ENCODE measurements around the gene RSPH1.
"Not testable (repeated sequence)": the region's sequence is repeated elsewhere in the genome, so short reads cannot be mapped to it uniquely, and the experiment has no call there.

Gene RSPH1

GRCh38 chr21:42489006-42489563 lies 6.9 kb downstream of the RSPH1 start:
- no peak for DNase-seq

GRCh38 chr21:42486531-42486930 lies 9.5 kb downstream of the RSPH1 start:
- DNase-seq = no peak

DNA sequence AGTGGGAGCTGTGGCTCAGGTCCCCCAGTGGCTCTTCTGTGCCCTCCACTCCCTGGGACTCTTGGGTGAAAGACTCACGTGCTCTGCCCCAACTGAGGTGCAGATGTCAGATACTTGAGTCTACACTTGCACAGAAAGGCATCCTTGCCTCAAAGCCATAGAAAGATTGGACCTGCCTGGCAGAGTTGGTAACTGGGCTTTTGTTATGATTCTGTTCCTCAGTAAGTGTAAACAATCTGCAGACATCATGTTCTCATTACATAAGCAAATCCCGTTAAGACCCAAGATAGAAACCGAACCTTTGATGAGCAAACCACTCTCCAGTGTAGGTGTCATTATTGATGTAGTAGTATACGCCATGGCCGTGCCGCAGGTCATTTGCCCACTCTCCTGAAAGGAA lies 10.0 kb downstream of the RSPH1 start:
- no peak for DNase-seq

DNA sequence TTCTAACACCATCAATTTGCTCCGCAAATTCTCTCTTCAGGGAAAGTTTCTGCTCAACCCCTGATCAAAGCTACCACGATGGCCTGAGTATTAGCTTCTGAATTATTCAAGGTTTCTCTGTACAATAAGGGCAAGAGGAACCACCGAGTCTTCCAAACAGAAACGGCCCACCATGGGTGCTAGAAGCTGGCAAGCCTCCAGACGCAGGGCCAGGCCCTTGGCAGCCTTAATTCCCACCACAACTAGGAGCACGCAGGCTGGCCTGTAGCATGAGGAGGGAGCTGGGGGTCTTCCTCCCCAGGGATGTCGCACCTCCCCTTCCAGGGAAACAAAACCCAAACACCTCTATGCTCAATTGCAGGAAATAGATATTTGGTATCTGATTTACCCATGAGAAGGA lies 11.1 kb downstream of the RSPH1 start:
- no peak for DNase-seq

DNA sequence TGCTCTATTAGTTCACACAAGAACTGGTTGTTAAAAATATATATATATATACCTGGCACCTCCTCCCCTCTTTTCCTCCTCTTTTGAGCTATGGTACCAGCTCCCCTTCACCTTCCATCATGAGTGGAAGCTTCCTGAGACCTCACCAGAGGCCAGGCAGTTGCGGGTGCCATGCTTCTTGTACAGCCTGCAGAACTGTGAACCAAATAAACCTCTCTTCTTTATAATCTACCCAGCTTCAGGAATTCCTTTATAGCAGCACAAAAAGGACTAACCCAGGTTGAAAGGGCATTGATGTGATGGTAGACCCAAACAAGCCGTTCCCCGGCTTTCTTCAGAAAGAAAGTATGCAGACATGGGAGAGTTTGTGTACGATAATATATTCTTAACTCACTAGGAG lies 14.9 kb downstream of the RSPH1 start:
- no peak for DNase-seq

GRCh38 chr21:42480736-42481135 lies 15.3 kb downstream of the RSPH1 start:
- no peak for DNase-seq

DNA sequence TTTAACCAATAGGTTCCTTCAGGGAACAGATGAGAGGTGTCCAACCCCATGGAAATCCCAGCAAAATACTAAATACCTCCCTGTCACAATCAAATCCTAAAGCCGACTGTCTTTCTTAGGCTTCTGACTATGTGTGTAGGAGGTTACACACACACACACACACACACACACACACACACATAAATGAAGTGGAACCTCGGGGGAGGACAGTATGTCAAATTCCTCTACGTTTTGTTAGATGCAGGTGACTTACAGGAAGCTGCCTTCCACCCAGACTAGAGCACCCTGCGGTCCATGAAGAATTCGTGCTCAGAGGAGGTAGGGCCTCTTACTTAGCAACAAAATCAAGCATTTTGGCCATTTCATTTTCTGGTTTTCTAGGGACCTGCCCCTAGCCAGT lies 16.4 kb downstream of the RSPH1 start:
- DNase-seq = peak in 1 of 51 donors; percentile 11

GRCh38 chr21:42478504-42478903 lies 17.5 kb downstream of the RSPH1 start:
- DNase-seq = no peak

- no peak for DNase-seq
These were observed 19.4 kb downstream of the RSPH1 start for GRCh38 chr21:42476388-42477331.

DNA sequence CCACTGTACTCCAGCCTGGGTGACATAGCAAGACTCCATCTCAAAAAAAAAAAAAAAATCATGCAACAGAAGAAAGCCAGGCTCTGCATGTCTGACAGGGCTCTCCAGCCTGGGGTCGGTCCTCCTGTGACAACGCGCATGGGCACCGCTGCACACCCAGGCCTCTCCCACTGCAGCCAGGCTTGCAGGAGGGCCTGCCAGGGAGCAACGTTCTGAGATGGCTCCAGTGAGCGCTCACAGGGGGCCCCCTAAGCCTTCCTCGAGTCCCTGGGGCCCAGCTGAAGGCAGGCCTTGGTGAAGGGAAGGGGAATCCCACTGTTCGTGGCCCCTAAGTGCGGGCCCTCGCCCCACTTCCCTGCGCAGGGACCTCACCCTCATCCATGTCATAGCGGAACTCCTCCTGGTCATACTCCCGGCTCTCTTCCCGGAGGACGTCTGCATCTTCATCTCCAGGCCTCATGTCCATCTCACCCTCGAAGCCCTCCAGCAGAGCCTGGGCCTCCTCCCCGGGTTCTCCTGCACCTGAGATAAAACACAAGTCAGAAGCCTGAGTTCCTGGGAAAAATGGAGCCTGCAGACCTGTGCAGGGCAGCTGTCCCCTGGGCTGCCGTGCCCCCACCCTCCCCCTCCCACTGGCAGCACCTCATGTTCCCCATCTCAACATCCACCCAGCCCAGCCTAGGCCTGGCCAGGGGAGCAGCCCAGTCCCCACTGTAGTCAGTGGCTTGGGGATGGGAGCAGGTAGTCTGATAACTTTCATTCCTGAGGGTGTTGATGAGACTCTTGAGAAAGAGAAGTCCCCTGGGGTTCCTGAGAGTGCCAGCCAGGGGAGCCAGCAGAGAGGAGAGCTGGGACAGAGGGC lies 20.3 kb downstream of the RSPH1 start:
- no peak for DNase-seq

DNA sequence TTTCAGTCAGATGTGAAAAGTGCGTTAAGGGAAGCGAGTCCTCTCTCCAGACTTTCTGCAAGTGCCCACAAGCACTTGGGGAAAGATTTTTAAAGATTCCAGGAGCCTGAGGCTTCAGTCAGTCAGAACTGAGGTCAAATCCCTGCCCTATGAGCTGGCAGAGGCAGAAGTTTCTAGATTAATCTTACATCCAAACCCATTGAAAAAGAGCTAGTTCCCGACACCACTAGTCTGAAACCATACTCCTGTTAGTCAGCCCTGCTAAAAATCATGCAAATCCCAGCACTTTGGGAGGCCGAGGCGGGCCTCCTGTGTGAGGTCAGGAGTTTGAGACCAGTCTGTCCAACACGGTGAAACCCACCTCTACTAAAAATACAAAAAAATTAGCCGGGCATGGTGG lies 21.0 kb downstream of the RSPH1 start:
- DNase-seq = no peak

- DNase-seq = peak in 1 of 51 donors; percentile 31
These were observed 21.8 kb downstream of the RSPH1 start for GRCh38 chr21:42474043-42474831.

- no peak for DNase-seq
These were observed 22.5 kb downstream of the RSPH1 start for GRCh38 chr21:42473498-42474042.

DNA sequence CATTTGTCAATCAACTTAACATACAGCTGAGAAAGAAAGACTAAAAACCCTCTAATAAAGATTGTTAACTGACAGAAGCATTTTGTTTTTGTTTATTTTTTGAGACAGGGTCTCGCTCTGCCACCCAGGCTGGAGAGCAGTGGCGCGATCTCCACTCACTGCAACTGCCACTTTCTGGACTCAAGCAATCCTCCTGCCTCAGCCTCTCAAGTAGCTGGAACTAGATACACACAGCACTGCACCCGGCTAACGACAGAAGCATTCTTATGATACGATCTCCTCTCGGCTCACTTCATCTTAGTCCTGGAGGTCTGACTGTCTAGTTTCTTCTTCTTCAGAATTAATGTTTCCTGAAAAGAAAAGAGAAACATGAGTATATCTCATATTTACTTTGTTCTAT lies 23.5 kb downstream of the RSPH1 start:
- DNase-seq = no peak

DNA sequence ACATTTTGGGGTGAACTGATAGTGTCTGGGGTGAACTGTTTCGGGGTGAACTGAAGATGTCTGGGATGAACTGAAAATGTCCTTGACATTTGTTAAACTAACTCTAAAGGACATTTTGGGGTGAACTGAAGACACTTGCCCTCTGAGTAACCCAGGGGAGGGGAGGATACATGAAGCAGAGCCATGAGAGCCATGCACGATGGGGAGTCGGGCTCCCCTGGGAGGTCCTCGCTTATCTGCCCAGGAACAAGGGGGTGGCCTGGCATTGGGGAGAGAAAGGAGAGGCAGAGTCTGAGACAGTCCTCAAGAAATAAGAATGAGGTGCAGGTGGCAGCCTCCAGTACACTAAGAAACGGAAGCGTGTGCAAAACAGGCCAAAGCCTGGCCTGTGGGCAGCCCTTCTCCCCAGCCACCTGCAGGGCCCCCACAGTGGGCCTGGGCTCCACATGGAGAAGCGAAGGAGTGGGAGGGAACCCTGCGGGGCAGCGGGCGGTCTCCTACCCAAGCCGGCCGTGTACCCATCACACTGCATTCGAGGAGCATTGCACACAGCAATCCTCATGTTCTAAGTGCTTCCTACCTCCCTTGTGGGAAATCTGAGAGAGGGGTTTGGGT lies 24.2 kb downstream of the RSPH1 start:
- no peak for DNase-seq

DNA sequence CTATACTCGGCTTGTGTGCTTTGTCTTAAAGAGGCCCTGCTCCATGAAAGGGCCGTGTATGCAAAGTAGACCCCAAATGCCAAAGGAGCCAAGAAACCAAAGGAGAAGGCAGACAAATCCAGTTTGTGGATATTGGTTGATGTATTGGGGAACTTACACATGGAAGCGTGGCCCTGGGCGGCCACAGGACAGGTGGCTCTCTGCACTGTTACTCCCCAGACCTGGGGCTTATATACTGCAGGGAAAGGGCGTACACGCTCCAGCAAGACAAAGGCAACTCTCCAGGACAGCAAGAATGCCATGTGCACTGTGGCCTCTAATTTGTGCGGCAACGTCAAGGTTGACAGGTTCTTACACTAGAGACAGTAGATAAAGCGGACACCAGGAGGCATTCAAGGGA lies 24.8 kb downstream of the RSPH1 start:
- no peak for DNase-seq

GRCh38 chr21:42469726-42470125 lies 26.3 kb downstream of the RSPH1 start:
- not testable (repeated sequence) for DNase-seq

- no peak for DNase-seq
These were observed 26.8 kb downstream of the RSPH1 start for GRCh38 chr21:42469272-42469671.

DNA sequence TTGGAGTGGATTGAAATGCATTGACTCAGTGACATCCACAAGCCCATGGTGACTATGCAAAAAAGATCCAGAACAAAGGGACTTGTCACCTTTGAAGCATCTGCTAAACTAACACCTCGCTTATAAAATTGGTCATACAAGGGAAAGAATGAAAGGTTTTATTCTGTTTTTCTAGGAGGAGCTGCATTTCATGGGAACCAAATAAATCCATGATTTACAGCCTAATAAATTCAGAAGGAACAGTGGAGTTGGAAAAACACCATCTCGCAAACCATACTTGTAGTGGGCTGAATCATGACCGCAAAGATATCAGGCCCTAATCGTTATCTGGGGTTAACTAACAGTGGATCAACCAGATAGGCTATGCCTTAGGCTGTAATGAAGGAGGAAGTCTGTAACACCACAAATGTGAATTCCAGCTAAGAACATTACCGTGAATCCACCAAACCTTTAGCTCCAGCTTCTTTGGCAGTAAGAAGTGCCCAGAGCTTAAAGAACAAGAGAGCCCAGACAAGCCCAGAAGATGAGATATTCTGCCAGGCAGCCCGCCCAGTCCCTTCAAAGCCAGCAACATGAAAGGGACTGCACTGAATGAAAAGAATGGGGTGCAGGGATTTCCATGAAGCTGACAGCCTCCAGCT lies 27.4 kb downstream of the RSPH1 start:
- DNase-seq = peak in 2 of 51 donors; percentile 19 to 42
